Activated T-helper 1 cell treated with anti-CD3 and anti-CD28 coated beads, Interleukin-2, amount 50 U/mL, for 16 hours (primary cell): Measurements from ENCODE around the gene SEC23B.

ENCODE experiments used
- DNase-seq, 2 donors: peaks; one replicate each; pipeline ENCODE4 v3.0.0-alpha.2; 2020; ENCODE audit warnings: low read depth in 1 of 2, low spot score in 1 of 2

Gene SEC23B

DNA sequence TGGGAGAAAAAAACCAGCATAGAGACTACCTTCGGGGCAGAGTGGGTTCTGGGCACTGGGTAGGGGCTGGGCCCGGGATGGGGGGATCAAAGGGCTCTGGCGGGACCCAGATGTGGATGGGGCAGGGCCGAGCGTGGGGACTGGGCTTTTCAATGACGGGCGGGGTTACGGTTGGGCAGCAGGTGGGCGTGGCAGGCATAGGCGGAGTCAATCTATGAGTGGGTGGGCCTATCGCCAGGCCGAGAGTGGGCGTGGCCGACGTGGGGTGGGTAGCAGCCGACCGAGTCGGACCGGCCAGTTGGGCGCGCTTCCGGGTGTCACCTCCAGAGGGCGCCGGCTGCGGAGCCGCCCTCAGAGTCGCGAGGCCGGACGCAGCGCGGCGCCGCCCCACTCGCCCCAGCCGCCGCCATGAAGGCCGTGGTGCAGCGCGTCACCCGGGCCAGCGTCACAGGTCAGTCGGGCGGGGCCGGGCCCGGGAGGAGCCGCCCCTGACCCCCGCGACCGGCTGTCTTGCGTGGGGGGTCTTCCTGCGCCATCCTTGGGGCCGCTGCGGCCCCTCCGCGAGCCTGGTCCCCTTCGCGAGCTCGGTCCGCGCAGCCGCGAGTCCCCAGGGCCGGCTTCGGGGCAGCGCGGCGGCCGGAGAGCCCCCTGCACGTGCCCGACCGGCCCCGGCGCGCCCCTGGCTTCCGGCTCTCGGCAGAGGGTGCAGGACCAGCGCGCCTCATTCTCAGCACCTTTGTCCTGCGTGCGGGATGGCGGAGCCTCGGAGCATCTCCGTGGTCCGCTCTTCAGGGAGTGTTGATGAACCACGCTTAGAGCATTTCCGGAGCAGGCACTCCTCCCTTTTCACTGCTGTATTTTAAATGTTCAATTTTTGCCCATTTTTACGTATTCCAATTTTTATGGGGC lies 80.2 kb downstream of the SEC23B start, which contains the start of gene DTD1:
TSS of gene DTD1 (plus strand) at position 390 of the 909 bp plus-strand sequence. CDS start at position 409, 19 bp downstream.
- DNase-seq, result peak; percentile 61 to 77

DNA sequence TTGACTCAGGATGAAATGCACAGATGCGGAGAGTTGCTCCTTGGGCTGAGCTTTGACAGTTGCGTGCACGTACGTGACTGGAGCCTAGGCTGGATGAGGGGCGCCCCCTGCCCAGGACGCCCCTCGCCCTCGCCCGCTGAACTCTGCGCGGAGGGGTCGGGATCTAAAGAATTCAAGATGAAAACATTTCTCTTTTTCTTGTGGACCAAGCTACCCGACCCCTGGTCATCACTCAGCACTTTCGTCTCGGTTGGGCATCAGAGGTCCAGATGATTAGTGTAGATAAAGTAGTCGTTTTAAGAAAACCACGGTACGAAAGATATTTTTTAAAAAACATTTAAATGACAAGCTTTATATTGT lies 80.8 kb downstream of the SEC23B start:
- no peak for DNase-seq

DNA sequence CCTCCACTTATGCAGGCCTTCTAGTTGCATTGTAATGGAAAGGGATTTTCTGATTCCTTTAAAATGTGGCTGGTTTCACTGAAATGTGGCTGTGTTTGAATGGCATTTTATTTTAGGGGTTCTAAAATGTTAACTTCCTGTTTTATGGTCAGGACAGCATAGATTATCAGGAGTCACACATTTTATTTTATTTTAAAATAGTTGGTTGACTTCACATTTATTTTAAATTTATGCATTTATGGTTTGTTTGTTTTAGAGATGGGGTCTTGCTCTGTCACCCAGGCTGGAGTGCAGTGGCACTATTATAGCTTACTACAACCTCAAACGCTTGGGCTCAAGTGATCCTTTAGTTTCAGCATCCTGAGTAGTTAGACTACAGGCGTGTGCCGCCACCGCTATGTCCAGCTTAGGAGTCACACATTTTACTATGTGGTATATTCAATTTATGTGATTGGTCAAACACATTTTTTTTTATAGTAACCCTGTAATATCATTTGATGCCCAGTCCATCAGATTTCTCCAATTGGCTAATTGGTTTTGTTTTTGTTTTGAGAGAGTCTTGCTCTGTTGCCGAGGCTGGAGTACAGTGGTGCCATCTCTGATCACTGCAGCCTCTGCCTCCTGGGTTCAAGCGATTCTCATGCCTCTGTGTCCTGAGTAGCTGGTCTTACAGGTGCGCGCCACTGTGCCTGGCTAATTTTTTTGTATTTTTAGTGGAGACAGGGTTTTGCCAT lies 82.4 kb downstream of the SEC23B start:
- DNase-seq, result no peak

DNA sequence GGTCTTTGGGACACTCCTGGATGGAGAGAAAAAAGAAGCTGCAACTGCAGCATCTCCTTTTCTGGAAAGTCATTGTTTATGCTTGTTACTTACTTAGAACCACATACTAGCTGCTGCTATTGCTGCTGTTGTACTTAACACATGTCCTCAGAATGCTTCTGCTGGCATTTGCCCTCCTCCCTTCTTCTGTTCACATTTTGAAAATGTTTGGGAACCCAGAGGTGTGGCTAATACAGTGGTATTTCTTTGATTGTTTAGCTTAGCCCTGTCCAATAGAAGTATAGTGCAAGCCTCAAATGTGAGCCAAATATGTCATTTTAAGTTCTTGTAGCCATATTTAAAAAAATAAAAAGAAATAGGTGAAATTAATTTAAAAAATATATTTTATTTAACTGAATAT lies 88.5 kb downstream of the SEC23B start:
- no peak for DNase-seq

DNA sequence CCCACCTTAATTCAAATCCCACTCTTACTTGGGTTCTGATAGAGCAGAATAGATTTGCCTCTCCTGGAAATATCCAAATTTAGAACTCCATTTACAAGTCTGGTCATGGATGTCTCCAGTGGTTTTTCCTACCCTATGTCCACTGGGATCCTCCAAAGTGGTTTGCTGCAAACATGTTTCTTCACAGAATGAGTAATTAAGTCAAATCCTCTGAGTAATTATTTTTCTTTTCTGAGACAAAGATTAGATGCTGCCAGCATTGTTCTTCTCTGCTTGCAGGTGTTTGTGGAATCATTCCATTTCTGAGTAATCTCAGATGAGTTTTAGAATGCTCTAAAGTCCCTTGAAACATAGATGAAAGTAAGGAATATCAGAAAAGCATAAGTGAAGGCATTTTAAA lies 102.0 kb downstream of the SEC23B start:
- DNase-seq, result no peak
